ENCODE data around the gene TRPM4.
"Not testable (repeated sequence)": the region's sequence is repeated elsewhere in the genome, so short reads cannot be mapped to it uniquely, and the experiment has no call there.

Gene TRPM4

GRCh38 chr19:49136771-49137171 lies 20.8 kb upstream of the TRPM4 start:
- TF ChIP-seq, protein P1, sequence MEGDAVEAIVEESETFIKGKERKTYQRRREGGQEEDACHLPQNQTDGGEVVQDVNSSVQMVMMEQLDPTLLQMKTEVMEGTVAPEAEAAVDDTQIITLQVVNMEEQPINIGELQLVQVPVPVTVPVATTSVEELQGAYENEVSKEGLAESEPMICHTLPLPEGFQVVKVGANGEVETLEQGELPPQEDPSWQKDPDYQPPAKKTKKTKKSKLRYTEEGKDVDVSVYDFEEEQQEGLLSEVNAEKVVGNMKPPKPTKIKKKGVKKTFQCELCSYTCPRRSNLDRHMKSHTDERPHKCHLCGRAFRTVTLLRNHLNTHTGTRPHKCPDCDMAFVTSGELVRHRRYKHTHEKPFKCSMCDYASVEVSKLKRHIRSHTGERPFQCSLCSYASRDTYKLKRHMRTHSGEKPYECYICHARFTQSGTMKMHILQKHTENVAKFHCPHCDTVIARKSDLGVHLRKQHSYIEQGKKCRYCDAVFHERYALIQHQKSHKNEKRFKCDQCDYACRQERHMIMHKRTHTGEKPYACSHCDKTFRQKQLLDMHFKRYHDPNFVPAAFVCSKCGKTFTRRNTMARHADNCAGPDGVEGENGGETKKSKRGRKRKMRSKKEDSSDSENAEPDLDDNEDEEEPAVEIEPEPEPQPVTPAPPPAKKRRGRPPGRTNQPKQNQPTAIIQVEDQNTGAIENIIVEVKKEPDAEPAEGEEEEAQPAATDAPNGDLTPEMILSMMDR (conservative IDR thresholded peaks at IDR 0.05; ENCODE audit: control insufficient read depth, insufficient read depth, low read depth, low read length) = no peak
- no peak overlapping the region for H3K4me3 ChIP-seq (ENCODE audit: control insufficient read depth, low read depth, low read length)
- no peak for DNase-seq (ENCODE audit: low read depth)

GRCh38 chr19:49140951-49141350 lies 16.6 kb upstream of the TRPM4 start:
- H3K4me3 ChIP-seq (ENCODE audit: control insufficient read depth, low read depth, low read length) = no peak overlapping the region
- DNase-seq (ENCODE audit: low read depth) = no peak
- TF ChIP-seq, protein P1 (conservative IDR thresholded peaks at IDR 0.05; ENCODE audit: control insufficient read depth, insufficient read depth, low read depth, low read length) = no peak

DNA sequence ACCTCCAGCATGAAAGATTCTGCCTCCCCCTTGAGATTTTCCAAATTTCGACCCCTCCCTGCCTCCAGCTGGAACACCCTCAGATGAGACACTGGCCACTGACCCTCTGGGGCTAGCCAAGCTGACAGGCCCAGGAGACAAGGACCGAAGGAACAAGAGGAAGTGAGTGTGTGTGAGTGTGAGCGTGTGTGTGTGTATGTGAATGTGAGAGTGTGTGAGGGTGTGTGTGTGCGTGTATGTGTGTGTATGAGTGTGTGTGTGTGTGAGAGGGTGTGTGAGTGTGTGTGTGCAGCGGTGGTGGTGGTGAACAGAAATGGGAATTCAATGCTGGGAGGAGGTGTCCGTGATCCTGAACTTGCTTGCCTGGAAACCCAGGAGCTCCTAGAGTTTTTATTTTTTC lies 16.2 kb upstream of the TRPM4 start:
- DNase-seq (ENCODE audit: low read depth) = no peak
- TF ChIP-seq, protein P1 (conservative IDR thresholded peaks at IDR 0.05; ENCODE audit: control insufficient read depth, insufficient read depth, low read depth, low read length) = no peak
- no peak overlapping the region for H3K4me3 ChIP-seq (ENCODE audit: control insufficient read depth, low read depth, low read length)

DNA sequence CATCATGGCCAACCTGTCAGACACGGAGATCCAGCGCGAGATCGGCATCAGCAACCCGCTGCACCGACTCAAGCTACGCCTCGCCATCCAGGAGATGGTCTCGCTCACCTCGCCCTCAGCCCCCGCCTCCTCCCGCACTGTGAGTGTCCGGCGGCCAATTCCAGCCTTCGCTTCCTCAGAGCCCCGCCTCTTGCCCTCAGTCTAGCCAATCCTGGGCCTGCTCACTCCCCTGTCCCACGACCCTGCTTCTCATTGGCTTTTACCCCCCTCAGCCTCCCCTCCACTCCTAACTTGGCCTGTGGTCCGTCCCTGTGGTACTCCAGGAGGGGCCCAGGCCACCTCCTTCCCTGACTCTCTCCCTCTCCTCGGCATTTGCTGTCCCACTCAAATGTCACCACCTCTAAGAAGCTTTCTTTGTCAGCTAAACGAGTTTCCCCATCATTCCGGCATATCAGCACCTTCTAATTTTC lies 14.7 kb upstream of the TRPM4 start:
- H3K4me3 ChIP-seq (ENCODE audit: control insufficient read depth, low read depth, low read length) = peak overlapping the region; percentile 69
- TF ChIP-seq, protein P1 (conservative IDR thresholded peaks at IDR 0.05; ENCODE audit: control insufficient read depth, insufficient read depth, low read depth, low read length) = no peak
- peak; percentile 86 for DNase-seq (ENCODE audit: low read depth)

DNA sequence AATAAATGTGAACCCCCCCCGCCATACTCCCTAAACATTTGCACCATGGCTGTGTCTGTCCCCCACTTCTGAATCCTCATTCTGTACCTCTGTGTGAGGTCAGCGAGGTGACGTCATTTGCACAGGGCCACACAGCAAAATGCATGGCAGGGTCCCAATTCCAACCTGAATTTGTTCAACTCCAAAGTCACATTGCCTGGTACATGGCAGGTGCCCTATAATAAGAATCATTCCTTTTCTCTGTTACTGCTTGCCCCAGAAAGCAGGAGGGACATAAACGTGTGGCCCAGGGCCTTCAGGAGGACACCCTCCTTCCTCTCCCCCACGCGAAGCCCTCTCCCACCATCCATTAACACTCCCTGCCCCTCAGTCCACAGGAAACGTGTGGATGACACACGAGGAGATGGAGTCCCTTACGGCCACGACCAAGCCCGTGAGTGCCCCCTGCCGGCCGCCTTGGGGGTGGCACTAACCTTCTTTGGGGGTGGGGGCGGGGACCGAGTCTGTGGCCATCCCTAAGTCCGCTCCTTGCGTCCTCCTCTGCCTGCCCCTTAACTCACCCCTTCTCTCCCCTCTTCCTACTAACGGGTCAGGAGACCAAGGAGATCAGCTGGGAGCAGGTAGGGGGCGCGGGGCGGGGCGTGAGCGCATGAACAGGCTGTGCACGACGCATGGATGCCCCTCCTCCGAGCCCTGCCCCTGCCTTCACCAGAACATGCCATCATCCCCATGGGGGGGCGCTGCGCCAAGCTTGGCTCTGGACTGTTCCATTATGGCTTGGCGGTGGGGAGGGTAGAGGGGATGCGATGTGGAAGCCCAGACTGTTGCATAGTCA lies 11.8 kb upstream of the TRPM4 start:
- DNase-seq (ENCODE audit: low read depth) = peak; percentile 73
- peak overlapping the region; percentile 35 for H3K4me3 ChIP-seq (ENCODE audit: control insufficient read depth, low read depth, low read length)
- TF ChIP-seq, protein P1 (conservative IDR thresholded peaks at IDR 0.05; ENCODE audit: control insufficient read depth, insufficient read depth, low read depth, low read length) = peak; percentile 65

GRCh38 chr19:49146408-49146770 lies 11.2 kb upstream of the TRPM4 start:
- H3K4me3 ChIP-seq (ENCODE audit: control insufficient read depth, low read depth, low read length); DNase-seq (ENCODE audit: low read depth): not testable (repeated sequence)

GRCh38 chr19:49148044-49148682 lies 9.4 kb upstream of the TRPM4 start:
- no peak for DNase-seq (ENCODE audit: low read depth)
- TF ChIP-seq, protein P1 (conservative IDR thresholded peaks at IDR 0.05; ENCODE audit: control insufficient read depth, insufficient read depth, low read depth, low read length) = no peak
- no peak overlapping the region for H3K4me3 ChIP-seq (ENCODE audit: control insufficient read depth, low read depth, low read length)
